GM11168 (cell line): Measurements from ENCODE around the gene VSTM1.
"Not testable (repeated sequence)": the region's sequence is repeated elsewhere in the genome, so short reads cannot be mapped to it uniquely, and the experiment has no call there.

ENCODE experiments used
- in situ Hi-C: fragments of 300-500 bp; cut with MboI; formaldehyde crosslinking; loops from one replicate; pipeline ENCODE4 v1.12.0; 2022; ENCODE audit warnings: low sequenced_read_pairs; ENCODE audit not compliant: unreplicated experiment

The VSTM1 gene

DNA sequence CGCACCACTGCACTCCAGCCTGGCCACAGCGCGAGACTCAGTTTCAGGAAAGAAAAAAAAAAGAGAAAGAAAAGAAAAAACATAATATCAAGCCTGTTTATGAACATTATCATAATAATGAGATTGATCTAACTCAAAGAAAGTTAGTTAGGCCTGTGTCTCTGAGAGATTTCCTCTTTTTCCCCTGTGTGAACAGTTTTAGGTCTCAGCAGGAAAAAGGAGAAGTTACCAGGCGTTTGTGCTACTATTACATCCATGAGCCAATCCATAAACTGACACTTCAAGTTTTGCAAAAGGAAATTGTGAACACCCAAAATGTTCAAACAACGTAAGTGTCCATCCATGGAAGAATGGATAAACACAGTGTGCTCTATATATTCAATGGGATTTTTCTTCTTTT lies 13.6 kb upstream of the VSTM1 start:
- in situ Hi-C loops: no loop called here

DNA sequence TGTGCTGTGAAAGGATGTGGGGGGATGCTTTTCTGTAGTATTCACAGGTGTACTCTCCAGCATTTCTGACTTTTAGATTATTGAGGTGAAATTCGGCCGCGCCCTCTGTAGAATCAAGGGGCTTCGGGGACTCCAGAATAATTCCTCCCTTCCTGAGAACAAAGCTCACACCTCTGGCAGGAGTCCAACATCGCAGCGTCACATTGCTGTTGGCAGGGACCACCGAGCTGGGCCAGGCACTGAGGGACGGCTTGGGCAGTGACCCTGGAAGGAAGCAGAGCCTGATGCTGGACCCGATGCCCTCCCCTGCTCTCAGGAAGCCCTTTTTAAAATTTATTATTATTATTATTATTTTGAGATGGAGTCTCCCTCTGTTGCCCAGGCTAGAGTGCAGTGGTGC lies 11.2 kb upstream of the VSTM1 start:
- in situ Hi-C loops: no loop called here

DNA sequence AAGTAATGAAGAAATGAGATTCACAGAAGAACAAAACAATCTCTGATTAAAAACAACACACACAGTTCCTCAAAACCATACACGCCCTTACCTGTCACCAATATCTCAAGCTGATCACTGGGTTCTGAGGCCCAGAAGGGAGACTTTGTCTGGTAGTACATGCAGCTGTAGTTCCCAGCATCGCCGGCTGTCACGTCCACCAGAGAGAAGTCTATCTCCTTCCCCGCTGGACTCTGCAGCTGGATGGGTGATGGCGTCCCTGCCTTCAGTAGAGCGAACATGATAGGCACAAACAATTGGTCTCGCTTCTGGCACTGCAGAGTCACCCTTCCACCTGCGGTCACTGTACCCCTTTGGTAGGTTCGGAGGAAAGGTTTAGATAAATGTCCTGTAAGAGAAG lies 10.1 kb upstream of the VSTM1 start:
- in situ Hi-C loops: no loop called here

DNA sequence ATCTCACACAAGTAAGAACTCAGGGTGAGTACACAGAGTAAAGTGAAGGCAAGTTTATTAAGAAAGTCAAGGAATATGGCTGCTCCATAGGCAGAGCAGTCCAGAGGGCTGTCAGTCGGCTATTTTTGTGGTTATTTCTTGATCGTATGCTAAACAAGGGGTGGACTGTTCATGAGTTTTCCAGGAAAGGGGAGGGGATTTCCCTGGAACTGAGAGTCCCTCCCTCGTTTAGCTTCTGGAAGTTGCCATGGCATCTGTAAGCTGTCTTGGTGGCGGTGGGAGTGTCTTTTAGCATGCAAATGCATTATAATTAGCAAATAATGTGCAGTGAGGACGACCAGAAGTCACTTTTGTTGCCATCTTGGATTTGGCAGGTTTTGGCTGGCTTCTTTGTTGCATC lies 5.8 kb upstream of the VSTM1 start:
- in situ Hi-C loops: no loop called here

DNA sequence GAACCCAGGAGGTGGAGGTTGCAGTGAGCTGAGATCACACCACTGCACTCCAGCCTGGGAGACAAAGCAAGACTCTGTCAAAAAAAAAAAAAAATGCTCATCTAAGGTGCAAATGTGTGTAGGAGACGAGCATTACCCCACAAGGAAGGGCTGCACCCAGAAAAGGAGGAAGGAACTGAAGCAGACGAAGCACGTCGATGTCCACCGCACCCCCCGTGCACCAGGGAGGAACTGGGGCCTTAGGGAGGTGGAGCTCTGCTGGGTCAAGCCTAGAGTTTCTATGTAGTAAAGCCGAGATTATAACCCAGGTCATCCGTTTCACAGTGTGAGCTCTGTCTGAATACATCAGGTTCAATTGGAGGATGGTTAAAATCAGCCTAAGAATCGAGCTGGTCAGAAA lies 1.1 kb downstream of the VSTM1 start:
- in situ Hi-C loops: no loop called here

DNA sequence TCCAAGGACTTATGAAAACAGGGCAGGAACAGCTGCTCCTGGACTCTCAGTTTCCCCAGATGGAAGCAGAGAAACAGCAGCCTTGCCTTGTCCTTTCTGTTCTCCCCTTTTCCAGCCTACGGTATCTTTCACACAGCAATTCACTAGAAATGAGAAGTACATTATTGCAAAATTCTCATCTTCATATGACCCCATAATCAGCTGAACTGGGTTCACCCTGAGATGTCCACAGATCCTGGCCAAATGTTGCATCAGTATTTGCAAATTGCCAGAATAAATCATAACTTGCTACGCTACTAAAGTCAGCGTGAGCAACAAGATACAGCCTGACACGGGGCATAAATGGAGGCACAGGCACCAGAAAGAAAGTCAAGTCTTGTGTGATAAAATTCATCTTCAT lies 16.1 kb downstream of the VSTM1 start:
- in situ Hi-C loops: no loop called here

DNA sequence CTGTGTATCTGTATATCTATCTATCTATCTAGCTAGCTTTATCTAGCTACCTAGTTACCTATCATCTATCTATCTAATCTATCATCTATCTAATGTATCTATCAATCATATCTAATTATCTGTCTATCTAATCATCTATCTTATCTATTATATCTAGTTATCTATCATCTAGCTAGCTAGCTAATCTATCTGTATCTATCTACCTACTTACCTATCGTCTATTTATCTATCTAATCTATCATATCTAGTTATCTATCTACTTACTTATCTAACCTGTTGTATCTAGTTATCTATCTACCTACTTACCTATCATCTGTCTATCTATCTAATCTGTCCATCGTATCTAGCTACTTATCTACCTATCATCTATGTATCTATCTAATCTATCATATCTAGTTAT lies 17.9 kb downstream of the VSTM1 start:
- in situ Hi-C loops: no loop called here

DNA sequence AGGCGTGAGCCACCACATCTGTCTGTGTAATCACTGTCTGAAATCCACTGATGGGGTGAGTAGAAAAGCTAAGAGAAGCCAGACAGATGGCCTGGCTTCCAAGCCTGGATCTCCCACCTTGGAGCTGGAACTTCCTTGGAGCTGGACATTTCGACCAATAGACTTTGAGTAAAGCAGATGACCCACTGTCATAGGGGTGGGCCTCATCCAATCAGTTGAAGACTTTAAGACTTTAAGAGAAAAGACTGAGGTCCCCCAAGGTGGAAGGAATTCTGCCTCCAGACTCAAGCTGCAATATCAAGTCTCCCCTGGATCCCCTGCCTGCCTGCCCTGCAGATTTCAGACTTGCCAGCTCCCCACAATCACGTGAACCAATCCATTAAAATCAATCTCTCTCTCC lies 20.7 kb downstream of the VSTM1 start:
- in situ Hi-C loops: no loop called here

DNA sequence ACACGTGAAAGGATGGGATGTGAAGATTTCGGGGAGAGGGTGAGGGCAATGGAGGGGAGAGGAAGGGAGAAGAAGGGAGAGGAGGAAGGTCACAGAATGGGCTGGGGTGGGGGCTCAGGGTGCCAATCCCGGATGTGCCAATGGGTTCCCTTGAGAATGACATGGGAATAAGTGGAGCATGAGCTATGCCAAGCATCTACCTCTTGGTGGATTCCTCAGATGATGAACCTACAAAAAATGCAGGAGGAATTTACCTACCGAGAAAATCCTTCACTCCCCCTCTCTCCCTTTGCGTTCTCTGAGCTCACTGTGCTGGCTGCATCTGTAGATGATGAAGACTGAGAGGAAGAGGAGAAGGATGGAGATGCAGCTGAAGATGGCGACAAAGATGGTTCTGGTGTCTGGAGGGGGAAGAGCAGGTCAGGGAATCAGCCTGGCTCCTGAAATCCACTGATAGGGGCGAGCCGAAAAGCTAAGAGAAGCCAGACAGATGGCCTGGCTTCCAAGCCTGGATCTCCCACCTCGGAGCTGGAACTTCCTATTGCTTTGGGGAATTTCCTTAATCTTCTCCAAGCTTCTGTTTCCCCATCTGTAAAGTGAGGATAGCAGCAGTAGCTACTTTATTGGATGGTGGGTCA lies 21.6 kb downstream of the VSTM1 start:
- in situ Hi-C loops: no loop called here

DNA sequence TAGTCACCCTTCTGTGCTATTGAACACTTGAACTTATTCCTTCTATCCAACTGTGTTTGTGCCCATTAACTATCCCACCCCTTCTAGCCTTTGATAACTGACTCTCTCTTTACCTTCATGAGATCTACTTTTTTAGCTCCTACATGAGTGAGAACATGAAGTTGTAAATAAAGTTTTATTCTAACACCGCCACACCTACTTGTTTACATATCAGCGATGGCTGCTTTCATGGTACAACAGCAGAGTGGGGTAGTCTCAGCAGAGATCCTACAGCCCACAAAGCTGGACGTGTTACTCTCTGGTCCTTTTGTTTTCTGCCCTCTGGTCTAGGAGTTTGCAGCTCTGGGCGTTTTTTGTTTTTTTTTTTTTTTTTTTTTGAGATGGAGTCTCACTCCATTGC lies 23.7 kb downstream of the VSTM1 start:
- in situ Hi-C loops: no loop called here

DNA sequence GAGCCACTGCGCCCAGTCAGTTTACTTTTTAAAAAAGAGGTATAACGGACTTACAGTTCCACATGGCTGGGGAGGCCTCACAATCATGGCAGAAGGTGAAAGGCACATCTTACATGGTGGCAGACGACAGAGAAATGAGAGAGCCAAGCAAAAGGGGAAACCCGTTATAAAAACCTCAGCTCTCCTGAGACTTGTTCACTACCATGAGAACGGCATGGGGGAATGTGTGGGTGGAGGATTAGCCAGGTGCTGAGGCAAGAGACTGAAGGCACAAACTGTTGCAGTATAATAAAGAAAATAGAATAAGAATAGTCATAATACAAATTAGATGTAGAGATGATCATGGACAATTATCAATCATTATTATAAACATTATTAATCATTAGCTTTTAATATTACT lies 27.2 kb downstream of the VSTM1 start:
- in situ Hi-C loops: not testable (repeated sequence)

DNA sequence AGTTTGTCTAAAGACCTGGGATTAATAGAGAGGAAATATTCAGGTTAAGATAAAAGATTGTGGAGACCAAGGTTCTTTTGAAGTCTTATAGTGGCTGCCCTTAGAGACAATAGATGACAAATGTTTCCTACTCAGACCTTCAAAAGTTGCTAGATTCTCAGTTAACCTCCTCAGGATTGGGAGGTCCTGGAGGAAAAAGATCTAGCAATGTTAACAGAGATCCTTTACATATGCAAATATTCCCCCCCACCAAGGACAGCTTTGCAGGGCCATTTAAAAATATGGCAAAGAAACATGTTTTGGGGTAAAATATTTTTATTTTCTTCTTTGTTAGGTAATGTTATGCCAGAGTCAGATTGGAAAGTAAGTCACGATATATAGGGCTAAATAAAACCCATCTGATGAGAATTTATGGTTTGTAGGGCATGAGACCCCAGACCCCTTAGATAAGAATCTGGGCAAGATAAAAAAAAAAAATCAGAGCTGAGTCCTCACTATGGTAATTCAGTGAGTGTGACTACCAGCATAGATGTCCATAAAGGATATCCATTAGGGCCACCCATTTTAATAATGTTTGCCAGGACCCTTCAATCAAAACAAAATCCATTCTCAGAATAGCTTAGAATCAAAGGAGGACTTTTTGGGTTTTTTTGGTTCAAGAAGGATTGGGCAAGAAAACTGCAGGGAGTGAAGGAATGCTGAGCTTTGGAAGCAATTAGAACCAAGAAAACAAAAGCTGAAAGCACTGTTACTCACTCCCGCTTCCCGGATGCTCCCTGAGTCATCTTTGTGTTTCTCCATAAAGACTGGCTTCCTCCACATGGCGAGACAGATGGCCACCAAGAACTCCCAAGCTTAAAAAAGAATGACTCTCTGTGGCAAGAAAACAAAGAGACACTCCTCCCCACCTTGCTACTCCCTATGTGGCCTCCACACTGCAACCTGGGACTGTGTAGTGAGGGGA lies 28.2 kb downstream of the VSTM1 start:
- in situ Hi-C loops: no loop called here

DNA sequence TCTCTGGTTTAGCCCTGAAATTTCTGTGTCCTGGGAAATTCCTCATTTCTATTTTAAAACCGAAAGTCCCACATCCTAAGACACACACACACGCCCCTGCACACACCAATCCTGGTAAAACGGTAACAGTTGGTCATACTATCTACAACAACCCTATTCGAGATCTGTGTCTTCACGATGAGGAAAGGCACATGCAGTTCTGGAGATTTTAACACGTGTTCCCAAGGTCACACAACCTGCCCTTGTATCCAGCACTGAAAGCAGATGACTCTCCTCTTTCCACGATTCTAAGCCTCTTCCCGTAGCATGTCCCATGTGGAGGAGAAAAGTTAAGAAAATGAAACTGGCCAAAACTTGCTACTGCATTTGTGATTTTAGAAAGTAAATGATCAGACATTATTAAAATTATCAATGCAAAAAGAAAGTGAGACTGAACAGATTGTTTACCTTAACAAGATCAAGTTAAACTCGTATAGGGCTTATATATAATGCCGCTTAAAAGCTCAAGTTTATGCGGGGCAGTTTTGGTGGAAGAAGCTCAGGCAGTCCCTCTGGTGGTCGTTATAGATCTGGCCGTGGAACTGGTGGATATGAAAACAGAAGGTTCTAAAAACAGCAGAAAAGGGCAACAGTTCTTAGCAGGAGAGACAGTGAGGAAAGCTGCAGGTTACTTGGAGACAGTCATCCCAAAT lies 32.7 kb downstream of the VSTM1 start:
- in situ Hi-C loops: no loop called here

DNA sequence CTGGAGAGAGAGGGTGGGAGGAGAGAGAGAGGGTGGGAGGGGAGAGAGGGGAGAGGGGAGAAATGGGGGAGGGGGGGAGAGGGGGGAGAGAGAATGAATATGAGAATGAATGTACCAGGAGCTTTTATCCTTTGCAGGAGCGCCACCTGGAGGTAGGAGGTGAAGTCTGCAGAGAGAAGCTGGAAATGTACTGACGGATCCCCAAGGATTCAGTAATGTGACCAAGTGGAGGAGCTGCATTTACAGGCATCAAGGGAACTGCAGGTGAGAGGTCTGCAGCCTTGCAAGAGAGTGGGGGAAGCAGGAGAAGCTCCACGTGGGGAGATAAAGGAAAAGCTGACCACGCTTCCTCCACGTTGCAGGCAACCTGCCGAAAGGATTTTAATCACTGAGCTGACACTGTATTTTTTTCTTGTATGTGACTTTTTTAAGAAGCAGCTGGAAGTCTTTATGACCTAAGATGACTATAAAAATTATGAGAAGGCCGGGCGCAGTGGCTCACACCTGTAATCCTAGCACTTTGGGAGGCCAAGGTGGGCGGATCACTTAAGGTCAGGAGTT lies 33.7 kb downstream of the VSTM1 start:
- in situ Hi-C loops: no loop called here

DNA sequence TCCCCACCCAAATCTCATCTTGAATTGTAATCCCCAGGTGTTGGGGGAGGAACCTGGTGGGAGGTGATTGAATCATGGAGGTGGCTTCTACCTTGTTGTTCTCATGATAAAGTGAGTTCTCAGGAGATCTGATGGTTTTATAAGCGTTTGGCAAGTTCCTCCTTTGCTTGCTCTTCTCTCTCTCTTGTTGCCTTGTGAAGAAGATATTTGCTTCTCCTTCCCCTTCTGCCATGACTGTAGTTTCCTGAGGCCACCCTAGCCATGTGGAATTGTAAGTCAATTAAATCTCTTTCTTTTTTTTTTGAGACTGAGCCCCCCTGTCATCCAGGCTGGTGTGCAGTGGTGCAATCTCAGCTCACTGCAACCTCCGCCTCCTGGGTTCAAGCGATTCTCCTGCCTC lies 34.4 kb downstream of the VSTM1 start:
- in situ Hi-C loops: no loop called here

DNA sequence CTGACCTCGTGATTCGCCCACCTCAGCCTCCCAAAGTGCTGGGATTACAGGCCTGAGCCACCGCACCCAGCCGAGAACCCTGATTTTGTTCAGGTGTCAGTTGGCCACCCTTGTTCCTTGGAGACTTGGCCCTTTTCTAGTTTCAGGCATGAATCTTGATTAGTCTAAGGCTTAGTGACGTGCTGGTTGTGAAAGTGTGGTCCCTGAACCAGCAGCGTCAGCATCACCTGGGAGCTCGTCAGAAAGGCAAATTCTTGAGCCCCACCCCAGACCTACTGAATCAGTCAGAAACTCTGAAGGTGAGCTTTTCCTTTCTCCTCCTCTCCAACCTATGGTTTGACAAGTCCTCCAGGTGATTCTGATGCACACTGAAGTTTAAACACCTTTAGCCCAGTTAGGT lies 37.0 kb downstream of the VSTM1 start:
- in situ Hi-C loops: no loop called here

DNA sequence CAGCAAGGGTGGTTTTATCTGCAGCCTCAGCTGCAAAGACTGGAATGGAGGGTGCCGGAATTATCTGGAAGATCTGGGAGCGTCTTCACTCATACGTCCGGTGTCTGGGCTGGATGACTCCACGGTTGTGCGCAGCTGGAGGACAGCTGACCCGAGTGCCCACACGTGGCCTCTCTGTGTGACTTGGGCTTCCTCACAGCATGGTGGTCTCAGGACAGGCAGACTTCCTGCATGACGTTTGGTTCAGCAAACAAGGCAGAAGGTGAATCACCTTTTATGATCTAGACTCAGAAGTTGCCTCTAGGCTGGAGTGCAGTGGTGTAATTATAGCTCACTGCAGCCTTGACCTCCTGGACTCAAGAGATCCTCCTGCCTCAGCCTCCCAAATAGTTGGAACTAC lies 39.0 kb downstream of the VSTM1 start:
- in situ Hi-C loops: loop anchor here (5.0 kb wide), 1 partner anchor 182 kb away; no protein-coding TSS in a partner anchor

DNA sequence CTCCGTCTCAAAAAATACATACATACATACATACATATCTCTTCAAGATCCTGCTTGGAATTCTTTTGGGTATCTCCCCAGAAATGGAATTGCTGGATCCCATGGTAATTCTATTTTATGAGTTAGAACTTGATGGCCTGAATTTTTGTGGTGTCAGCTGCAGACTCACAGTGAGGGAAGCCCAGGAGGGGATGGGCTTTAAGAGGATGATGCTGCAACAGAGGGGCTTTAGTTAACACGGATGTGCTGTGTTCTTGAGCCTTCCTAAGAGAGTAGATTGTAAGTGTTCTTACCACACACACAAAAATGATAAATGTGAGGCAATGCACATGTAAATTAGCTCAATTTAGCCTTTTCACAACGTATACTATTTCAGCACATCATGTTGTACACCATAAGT lies 40.5 kb downstream of the VSTM1 start:
- in situ Hi-C loops: loop anchor here (5.0 kb wide), 1 partner anchor 181 kb away; no protein-coding TSS in a partner anchor

DNA sequence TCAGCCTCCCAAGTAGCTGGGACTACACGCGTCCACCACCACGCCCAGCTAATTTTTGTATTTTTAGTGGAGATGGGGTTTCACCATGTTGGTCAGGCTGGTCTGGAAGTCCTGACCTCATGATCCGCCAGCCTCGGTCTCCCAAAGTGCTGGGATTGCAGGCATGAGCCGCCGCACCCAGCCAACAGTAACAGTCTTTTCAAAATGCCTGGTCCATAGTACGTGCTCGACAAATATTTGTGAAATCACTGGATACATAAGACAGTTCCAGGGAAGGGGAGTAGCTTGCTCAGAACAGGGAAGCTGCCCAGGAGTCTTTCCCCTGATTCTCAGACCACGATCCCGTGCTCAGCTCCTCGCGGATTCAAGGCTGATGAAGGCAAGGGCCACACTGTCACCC lies 41.8 kb downstream of the VSTM1 start:
- in situ Hi-C loops: loop anchor here (5.0 kb wide), 1 partner anchor 180 kb away; no protein-coding TSS in a partner anchor

DNA sequence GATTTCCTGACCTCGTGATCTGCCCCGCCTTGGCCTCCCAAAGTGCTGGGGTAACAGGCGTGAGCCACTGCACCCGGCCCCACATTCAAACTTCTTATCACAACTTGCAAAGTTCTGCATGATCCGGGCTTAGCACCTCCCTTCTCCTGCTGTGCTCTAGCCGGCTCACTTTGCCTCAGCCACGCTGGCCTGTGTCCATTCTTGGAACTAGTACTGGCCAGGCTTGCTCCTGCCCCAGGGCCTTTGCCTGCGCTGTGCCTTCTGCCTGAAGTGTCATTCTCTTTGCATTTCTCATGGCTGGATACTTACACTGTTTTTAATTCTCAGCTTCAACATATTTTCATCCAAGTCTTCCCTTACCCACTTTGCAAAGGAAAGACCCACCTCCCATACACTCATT lies 42.3 kb downstream of the VSTM1 start:
- in situ Hi-C loops: loop anchor here (5.0 kb wide), 1 partner anchor 179 kb away; no protein-coding TSS in a partner anchor

DNA sequence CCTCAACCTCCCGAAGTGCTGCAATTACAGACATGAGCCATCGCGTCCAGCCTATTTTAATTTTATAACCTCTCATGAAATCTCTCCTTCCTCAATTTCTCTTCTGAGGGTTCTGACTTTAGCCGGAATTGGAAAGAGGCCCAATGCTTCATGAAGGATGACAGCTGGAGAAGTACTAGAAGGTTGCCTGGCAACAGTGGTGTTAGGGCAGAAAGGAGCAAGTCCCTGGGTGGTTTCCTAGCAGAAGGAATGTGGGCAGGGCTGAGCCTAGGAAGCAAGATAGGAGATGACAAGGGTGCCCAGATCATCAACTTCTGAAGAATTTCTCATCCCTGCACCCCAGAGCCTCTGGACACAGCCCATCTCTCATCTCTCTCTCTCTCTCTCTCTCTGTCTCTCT lies 46.4 kb downstream of the VSTM1 start:
- in situ Hi-C loops: no loop called here
